K562 (cell line): ENCODE measurements around the gene DUS3L. TPM values are rescaled to one million over a fixed set of nuclear protein-coding genes. Genes with fewer than 3 reads are reported as not detected.

Source experiments
- EP300 ChIP-seq: IDR thresholded peaks from 2 replicates; pipeline ENCODE4 v1.6.1; 2012; ENCODE audit warnings: low read length, improper control_type of control experiment
- HNRNPLL ChIP-seq: fragments of 200-400 bp; formaldehyde crosslinking; IDR thresholded peaks from 2 replicates; pipeline ENCODE4 v1.6.1; 2017; ENCODE audit warnings: low read length, low read depth, mild to moderate bottlenecking; ENCODE audit not compliant: poor library complexity, severe bottlenecking
- RCOR1 ChIP-seq, 2 experiments: IDR thresholded peaks; 2 replicates each; pipeline ENCODE4 v1.6.1; 2012; ENCODE audit warnings: low read depth in 2 of 2, low read length in 2 of 2, borderline replicate concordance in 1 of 2, improper control_type of control experiment in 1 of 2
- SMAD1 ChIP-seq: fragments of 150-350 bp; IDR thresholded peaks from 2 replicates; pipeline ENCODE4 v1.6.1; 2014; ENCODE audit warnings: low read length, low read depth; ENCODE audit not compliant: partially characterized antibody
- YY1 ChIP-seq, 3 experiments: IDR thresholded peaks; 2 replicates each; pipeline ENCODE4 v1.6.1; 2011; ENCODE audit warnings: low read length in 2 of 3, mild to moderate bottlenecking in 2 of 3, moderate library complexity in 2 of 3, borderline replicate concordance in 1 of 3, control low read depth in 1 of 3, low read depth in 1 of 3; ENCODE audit not compliant: insufficient read depth in 3 of 3, insufficient replicate concordance in 2 of 3, control insufficient read depth in 1 of 3, insufficient read length in 1 of 3; ENCODE audit errors: extremely low read depth in 1 of 3
- ZKSCAN8 ChIP-seq: fragments of 200-800 bp; sonication (Bioruptor generic); IDR thresholded peaks from 2 replicates; pipeline ENCODE4 v1.6.1; 2016; ENCODE audit warnings: missing genetic modification characterization, missing compliant biosample characterization
- ZNF444 ChIP-seq: fragments of 250-450 bp; sonication (Bioruptor Pico); IDR thresholded peaks from 2 replicates; pipeline ENCODE4 v1.4.0; 2020; ENCODE audit warnings: mild to moderate bottlenecking, moderate library complexity
- ZNF668 ChIP-seq: fragments of 250-450 bp; sonication (Bioruptor Pico); IDR thresholded peaks from 2 replicates; pipeline ENCODE4 v1.8.0; 2022; ENCODE audit warnings: mild to moderate bottlenecking, inconsistent platforms
- polyA plus RNA-seq, 8 experiments: library from polyadenylated mRNA; depleted of rRNA in 4 of 8; stranded (reverse) in 5 of 8; unstranded in 3 of 8; fragments of >200 nt; fragmentation: Nextera tagmentation in 2 of 8; fragmentation: Illumina TruSeq in 1 of 8; extraction: Ambion mirVana in 2 of 8; extraction: Trizol in 1 of 8; gene quantifications; 2 replicates each; pipeline versions ENCODE4 v1.2.1 to v1.2.3, GENCODE V29; 2011 to 2014; ENCODE audit warnings: inconsistent platforms in 1 of 8, missing spikeins in 1 of 8
- total RNA-seq, 7 experiments: library from RNA; depleted of rRNA in 6 of 7; stranded (reverse); fragments of >200 nt in 6 of 7; fragmentation: Illumina TruSeq in 2 of 7; extraction: Trizol in 2 of 7; gene quantifications; 2 replicates each; pipeline versions ENCODE4 v1.2.1 to v1.2.3, GENCODE V29; 2011 to 2021; ENCODE audit warnings: low replicate concordance in 1 of 7
- TF ChIP-seq, protein P1 (sequence below): sonication (generic); formaldehyde crosslinking; IDR thresholded peaks from 2 replicates; pipeline ENCODE4 v1.8.0; 2022; ENCODE audit warnings: missing genetic modification reagents, mild to moderate bottlenecking, borderline replicate concordance
- TF ChIP-seq, protein P2 (sequence below): fragments of 450-650 bp; formaldehyde crosslinking; IDR thresholded peaks from 2 replicates; pipeline ENCODE4 v1.4.0; 2022; ENCODE audit warnings: mild to moderate bottlenecking, moderate library complexity
- TF ChIP-seq, protein P3 (sequence below): fragments of 250-450 bp; sonication (Bioruptor Pico); IDR thresholded peaks from 2 replicates; pipeline ENCODE4 v1.8.0; 2021; ENCODE audit warnings: moderate library complexity, mild to moderate bottlenecking, inconsistent platforms

DUS3L gene
- total and polyA plus RNA-seq, 9 of the 15 experiments (the other 6 are each of a cell fraction or from before 2014, with no cell fraction given): 1.7 to 102 (median 77.5) TPM

DNA sequence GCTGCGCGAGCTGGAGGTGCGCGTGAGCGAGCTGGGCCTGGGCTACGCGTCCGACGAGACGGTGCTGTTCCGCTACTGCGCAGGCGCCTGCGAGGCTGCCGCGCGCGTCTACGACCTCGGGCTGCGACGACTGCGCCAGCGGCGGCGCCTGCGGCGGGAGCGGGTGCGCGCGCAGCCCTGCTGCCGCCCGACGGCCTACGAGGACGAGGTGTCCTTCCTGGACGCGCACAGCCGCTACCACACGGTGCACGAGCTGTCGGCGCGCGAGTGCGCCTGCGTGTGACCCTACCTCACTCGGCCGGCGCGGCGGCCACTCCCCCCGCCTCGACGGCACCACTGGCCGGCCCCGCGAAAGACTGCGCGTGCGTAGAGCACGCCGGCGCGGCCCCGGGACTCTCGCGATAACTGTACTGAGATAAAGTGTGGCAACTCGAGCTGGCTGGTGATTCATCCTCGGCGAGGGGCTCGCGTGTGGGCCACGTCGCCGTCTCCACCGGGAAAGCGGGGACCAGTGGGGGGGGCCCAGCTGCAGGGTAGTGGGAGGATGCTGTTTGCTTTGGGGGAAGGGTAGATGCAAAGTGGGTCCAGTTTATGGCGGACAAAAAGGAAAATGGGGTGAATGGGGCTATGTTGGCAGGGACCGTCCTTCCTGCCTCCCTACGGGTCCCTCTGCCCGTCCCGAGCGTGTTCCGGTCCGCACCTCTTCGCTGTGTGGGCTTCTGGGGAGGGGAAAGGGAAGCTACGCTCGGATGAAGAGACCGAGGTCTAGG is 37.1 kb upstream of the DUS3L start (continued):
- TF ChIP-seq, protein P1, sequence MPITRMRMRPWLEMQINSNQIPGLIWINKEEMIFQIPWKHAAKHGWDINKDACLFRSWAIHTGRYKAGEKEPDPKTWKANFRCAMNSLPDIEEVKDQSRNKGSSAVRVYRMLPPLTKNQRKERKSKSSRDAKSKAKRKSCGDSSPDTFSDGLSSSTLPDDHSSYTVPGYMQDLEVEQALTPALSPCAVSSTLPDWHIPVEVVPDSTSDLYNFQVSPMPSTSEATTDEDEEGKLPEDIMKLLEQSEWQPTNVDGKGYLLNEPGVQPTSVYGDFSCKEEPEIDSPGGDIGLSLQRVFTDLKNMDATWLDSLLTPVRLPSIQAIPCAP: no peak
- peak in 2 of 3 experiments; percentile 17 to 37 for TF ChIP-seq YY1 (IDR thresholded peaks at IDR 0.05; ENCODE audit: borderline replicate concordance in 1 of 3, control insufficient read depth in 1 of 3, extremely low read depth in 1 of 3, insufficient read depth in 3 of 3, insufficient read length in 1 of 3, insufficient replicate concordance in 2 of 3, low read depth in 1 of 3, low read length in 2 of 3)
- peak; percentile 16 to 39; a peak in 2 of 4 replicates for TF ChIP-seq RCOR1 (IDR thresholded peaks at IDR 0.05; ENCODE audit: borderline replicate concordance in 1 of 2, low read depth in 2 of 2, low read length in 2 of 2)
- TF ChIP-seq, protein P2, sequence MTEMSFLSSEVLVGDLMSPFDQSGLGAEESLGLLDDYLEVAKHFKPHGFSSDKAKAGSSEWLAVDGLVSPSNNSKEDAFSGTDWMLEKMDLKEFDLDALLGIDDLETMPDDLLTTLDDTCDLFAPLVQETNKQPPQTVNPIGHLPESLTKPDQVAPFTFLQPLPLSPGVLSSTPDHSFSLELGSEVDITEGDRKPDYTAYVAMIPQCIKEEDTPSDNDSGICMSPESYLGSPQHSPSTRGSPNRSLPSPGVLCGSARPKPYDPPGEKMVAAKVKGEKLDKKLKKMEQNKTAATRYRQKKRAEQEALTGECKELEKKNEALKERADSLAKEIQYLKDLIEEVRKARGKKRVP (CRISPR knock-in tag): peak; percentile 61
- TF ChIP-seq, protein P3, sequence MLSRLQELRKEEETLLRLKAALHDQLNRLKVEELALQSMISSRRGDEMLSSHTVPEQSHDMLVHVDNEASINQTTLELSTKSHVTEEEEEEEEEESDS (CRISPR knock-in tag): no peak
- TF ChIP-seq HNRNPLL: peak; percentile 96
- TF ChIP-seq ZNF668 (CRISPR knock-in tag): no peak
- TF ChIP-seq ZKSCAN8 (CRISPR knock-in tag): no peak
- peak; percentile 30; the same call in 1 of the 2 replicates for TF ChIP-seq EP300
- TF ChIP-seq SMAD1: peak; percentile 71
- TF ChIP-seq ZNF444 (CRISPR knock-in tag): no peak
